ENCODE measurements around the gene GJC2. TPM values are rescaled to one million over a fixed set of nuclear protein-coding genes. Genes with fewer than 3 reads are reported as not detected.

GJC2 gene
- total RNA-seq, 1 experiment from 2014 or later: 1.5 TPM

DNA sequence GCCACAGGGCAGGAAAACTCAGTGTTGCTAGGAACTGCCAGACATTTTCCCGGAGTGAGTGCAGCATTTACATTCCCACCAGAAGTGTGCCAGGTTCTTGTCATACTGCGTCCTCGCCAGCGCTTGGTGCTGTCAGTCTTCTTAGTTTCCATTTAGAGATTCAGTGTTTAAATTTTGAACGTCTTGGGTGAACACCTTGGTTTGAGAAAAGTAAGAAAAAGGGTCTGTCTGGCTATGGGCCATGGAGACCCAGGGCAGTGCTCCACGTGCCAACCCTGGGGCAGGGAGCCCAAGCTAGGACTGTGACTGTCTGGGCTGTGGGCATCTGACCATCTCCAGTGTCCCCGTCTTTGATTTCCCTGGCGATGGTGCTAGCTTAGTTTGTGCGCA, 31.9 kb downstream of the GJC2 start:
- H3K27me3 ChIP-seq (replicated peaks; ENCODE audit: control insufficient read depth, insufficient read depth, low read length): no peaks in the 10 kb centered on the region
- H3K9me3 ChIP-seq: no peaks in the 10 kb centered on the region
- BruUV-seq (replicated peaks): no TSS peak
- H3K27ac Mint-ChIP-seq (ENCODE audit: unreplicated experiment): no peak overlapping the region
- no peak overlapping the region for H3K4me3 ChIP-seq (ENCODE audit: low read depth, low read length)
- no peaks in the 10 kb centered on the region for H3K9me3 Mint-ChIP-seq (ENCODE audit: unreplicated experiment)
- POLR2A ChIA-PET: no interaction called here
- TF ChIP-seq, protein P1, sequence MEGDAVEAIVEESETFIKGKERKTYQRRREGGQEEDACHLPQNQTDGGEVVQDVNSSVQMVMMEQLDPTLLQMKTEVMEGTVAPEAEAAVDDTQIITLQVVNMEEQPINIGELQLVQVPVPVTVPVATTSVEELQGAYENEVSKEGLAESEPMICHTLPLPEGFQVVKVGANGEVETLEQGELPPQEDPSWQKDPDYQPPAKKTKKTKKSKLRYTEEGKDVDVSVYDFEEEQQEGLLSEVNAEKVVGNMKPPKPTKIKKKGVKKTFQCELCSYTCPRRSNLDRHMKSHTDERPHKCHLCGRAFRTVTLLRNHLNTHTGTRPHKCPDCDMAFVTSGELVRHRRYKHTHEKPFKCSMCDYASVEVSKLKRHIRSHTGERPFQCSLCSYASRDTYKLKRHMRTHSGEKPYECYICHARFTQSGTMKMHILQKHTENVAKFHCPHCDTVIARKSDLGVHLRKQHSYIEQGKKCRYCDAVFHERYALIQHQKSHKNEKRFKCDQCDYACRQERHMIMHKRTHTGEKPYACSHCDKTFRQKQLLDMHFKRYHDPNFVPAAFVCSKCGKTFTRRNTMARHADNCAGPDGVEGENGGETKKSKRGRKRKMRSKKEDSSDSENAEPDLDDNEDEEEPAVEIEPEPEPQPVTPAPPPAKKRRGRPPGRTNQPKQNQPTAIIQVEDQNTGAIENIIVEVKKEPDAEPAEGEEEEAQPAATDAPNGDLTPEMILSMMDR (IDR thresholded peaks at IDR 0.05; ENCODE audit: insufficient read depth in 1 of 2, low read depth in 1 of 2, low read length in 1 of 2, severe bottlenecking in 1 of 2, unreplicated experiment in 1 of 2): no peak
- CTCF ChIA-PET: no interaction called here
- no peaks in the 10 kb centered on the region for H3K4me1 ChIP-seq
- intact Hi-C loops (cut with micrococcal nuclease; ENCODE audit: unreplicated experiment): loop anchor here (5.0 kb wide), 1 partner anchor 49 kb away; no protein-coding TSS in a partner anchor
- peak in 1 of 2 experiments; percentile 10 for DNase-seq
- peaks cover 6% of the 10 kb centered on the region for H3K36me3 Mint-ChIP-seq (ENCODE audit: insufficient read depth, unreplicated experiment)
- no peaks in the 10 kb centered on the region for H3K4me1 Mint-ChIP-seq (ENCODE audit: low read depth, unreplicated experiment)
- H3K36me3 ChIP-seq (ENCODE audit: control insufficient read depth, insufficient read depth, low read length): no peaks in the 10 kb centered on the region
- no peak overlapping the region for H3K4me3 Mint-ChIP-seq (ENCODE audit: unreplicated experiment)
- H3K27me3 Mint-ChIP-seq (ENCODE audit: insufficient read depth, unreplicated experiment): no peaks in the 10 kb centered on the region

DNA sequence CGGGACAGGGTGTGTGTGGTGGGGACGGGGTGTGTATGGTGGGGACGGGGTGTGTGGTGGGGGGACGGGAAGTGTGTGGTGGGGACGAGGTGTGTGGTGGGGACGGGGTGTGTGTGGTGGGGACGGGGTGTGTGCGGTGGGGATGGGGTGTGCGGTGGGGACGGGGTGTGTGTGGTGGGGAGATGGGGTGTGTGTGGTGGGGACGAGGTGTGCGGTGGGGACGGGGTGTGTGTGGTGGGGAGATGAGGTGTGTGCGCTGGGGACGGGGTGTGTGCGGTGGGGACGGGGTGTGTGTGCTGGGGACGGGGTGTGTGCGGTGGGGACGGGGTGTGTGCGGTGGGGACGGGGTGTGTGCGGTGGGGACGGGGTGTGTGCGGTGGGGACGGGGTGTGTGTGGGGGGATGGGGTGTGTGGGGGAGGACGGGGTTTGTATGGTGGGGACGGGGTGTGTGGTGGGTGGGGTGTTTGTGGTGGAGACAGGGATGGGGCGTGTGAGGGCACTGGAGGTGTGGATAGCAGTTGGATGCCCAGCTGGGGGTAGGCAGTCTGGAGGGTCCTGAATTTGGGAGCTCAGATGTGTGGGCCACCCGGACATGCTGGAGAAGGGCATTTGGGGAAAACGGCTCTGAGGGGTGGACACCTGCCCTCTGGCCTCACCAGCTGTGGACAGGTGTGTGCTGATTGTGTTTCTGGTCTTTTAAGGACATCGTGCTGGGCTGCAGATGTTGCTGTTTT, 32.7 kb downstream of the GJC2 start:
- BruUV-seq (replicated peaks): no TSS peak
- Mint-ChIP-seq H3K27me3 (ENCODE audit: insufficient read depth, unreplicated experiment) (no peaks in the 10 kb centered on the region), H3K27ac (ENCODE audit: unreplicated experiment) (no peak overlapping the region), H3K9me3 (ENCODE audit: unreplicated experiment) (no peaks in the 10 kb centered on the region), H3K4me1 (ENCODE audit: low read depth, unreplicated experiment) (no peaks in the 10 kb centered on the region), H3K4me3 (ENCODE audit: unreplicated experiment) (no peak overlapping the region), H3K36me3 (ENCODE audit: insufficient read depth, unreplicated experiment) (peaks cover 6% of the 10 kb centered on the region)
- DNase-seq: peak in 1 of 2 experiments; percentile 9
- Histone ChIP-seq H3K9me3 (no peaks in the 10 kb centered on the region), H3K36me3 (ENCODE audit: control insufficient read depth, insufficient read depth, low read length) (no peaks in the 10 kb centered on the region), H3K27me3 (replicated peaks; ENCODE audit: control insufficient read depth, insufficient read depth, low read length) (no peaks in the 10 kb centered on the region), H3K4me1 (no peaks in the 10 kb centered on the region), H3K4me3 (ENCODE audit: low read depth, low read length) (no peak overlapping the region)
- intact Hi-C loops (cut with micrococcal nuclease; ENCODE audit: unreplicated experiment): loop anchor here (5.0 kb wide), 1 partner anchor 50 kb away; no protein-coding TSS in a partner anchor
- TF ChIP-seq, protein P1 (IDR thresholded peaks at IDR 0.05; ENCODE audit: insufficient read depth in 1 of 2, low read depth in 1 of 2, low read length in 1 of 2, severe bottlenecking in 1 of 2, unreplicated experiment in 1 of 2): no peak
- ChIA-PET CTCF (no interaction called here), POLR2A (no interaction called here)

DNA sequence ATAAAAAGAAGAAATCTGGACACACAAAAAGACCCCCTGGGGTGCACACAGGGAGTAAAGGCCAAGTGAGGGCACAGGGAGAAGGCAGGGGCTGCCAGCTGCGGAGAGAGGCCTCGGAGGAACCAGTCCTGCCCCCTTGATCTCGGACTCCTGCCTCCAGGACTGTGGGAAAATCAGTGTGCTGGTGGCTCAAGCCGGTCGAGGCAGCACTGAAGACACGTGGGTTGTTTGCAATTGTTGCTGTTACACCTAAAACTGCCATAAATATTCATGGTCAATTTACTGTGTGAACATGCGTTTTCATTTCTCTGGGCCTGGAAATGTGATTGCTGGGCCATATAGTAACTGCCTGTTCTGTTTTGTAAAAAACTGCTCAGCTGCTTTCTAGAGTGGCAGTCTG, 34.4 kb downstream of the GJC2 start:
- POLR2A ChIA-PET: no interaction called here
- H3K9me3 Mint-ChIP-seq (ENCODE audit: unreplicated experiment): no peaks in the 10 kb centered on the region
- H3K27me3 ChIP-seq (replicated peaks; ENCODE audit: control insufficient read depth, insufficient read depth, low read length): no peaks in the 10 kb centered on the region
- TF ChIP-seq, protein P1 (IDR thresholded peaks at IDR 0.05; ENCODE audit: insufficient read depth in 1 of 2, low read depth in 1 of 2, low read length in 1 of 2, severe bottlenecking in 1 of 2, unreplicated experiment in 1 of 2): no peak
- DNase-seq: peak in 1 of 2 experiments; percentile 19
- intact Hi-C loops (cut with micrococcal nuclease; ENCODE audit: unreplicated experiment): loop anchor here (5.0 kb wide), 1 partner anchor 52 kb away; no protein-coding TSS in a partner anchor
- no peaks in the 10 kb centered on the region for H3K4me1 ChIP-seq
- no peaks in the 10 kb centered on the region for H3K27me3 Mint-ChIP-seq (ENCODE audit: insufficient read depth, unreplicated experiment)
- no TSS peak for BruUV-seq (replicated peaks)
- CTCF ChIA-PET: no interaction called here
- H3K36me3 Mint-ChIP-seq (ENCODE audit: insufficient read depth, unreplicated experiment): no peaks in the 10 kb centered on the region
- no peaks in the 10 kb centered on the region for H3K36me3 ChIP-seq (ENCODE audit: control insufficient read depth, insufficient read depth, low read length)
- H3K27ac Mint-ChIP-seq (ENCODE audit: unreplicated experiment): no peak overlapping the region
- no peaks in the 10 kb centered on the region for H3K4me1 Mint-ChIP-seq (ENCODE audit: low read depth, unreplicated experiment)
- no peak overlapping the region for H3K4me3 ChIP-seq (ENCODE audit: low read depth, low read length)
- H3K9me3 ChIP-seq: peaks cover 9% of the 10 kb centered on the region; the same call in 1 of the 2 replicates
- H3K4me3 Mint-ChIP-seq (ENCODE audit: unreplicated experiment): no peak overlapping the region

Data from Caco-2 (cell line).